EL (cell line): ENCODE measurements around the gene SEPTIN2.
"Not testable (repeated sequence)": the region's sequence is repeated elsewhere in the genome, so short reads cannot be mapped to it uniquely, and the experiment has no call there.

Experiments used
- DNase-seq: peaks from one replicate; pipeline ENCODE4 v3.0.0-alpha.2; 2016

Gene SEPTIN2

GRCh38 chr2:241315879-241316631, at the start of gene SEPTIN2:
TSS of gene SEPTIN2 (plus strand) at chr2:241315925. CDS start at chr2:241324233, 8,308 bp downstream.
- no peak for DNase-seq

- DNase-seq = no peak
These were observed 48.3 kb upstream of the SEPTIN2 start for GRCh38 chr2:241267249-241268067.

DNA sequence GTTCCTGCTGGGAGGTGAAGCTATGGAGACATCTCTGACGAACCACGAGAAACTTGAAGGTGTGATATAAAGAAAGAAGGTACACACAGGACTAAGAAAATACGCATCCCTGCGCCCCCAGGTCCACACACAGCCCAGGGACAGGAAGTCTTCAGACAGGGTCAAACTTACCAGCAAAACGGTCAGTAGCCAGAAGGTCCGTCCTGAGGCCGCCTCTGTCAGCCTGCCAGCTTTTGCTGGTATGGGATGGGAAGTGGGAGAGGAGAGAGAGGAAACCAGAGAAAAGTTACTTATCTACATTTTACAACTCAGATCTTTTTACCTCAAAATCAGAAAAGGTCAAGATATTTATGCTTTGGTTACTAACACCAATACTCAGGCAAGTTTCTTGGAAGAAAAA, 47.4 kb upstream of the SEPTIN2 start:
- no peak for DNase-seq

GRCh38 chr2:241268716-241269445, 46.8 kb upstream of the SEPTIN2 start:
- DNase-seq = peak; percentile 86

DNA sequence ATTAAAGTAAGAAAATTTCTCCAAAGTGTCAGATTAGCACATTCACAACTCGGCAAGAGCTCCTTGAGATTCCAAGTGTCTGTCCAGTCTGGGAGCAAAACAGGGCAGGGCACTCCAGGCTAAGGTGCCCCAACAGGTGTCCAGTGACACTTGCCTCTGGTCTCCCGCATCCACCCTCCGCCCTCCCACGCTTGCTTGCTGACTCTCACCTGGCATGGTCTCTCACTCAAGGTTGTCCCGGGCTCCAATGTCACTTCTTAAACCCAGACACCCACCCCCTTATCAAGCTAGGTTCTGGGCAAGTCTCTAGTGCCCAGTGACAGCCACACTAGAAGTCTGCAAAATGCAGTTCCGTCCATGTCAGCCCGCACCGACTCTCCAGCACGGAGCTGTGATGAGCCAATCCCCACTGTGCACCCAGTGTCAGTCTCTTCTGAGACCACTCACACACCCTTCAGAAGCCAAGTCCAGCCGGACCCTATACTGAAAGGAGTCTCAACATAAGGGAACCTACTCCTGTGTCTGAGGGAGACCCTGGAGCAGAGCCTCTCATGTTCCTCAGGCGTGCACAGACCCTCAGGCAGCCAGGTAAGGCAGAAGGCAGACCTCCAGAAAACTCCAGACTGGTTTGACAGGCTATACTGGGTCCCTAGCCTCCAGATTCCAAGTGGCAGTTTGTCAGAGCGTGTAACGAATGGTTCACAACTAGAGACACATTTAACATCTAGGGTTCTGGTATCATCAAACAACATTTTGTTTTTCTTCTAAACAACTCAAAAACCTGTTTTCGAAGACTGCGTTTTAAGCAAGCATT, 45.8 kb upstream of the SEPTIN2 start:
- DNase-seq = no peak

DNA sequence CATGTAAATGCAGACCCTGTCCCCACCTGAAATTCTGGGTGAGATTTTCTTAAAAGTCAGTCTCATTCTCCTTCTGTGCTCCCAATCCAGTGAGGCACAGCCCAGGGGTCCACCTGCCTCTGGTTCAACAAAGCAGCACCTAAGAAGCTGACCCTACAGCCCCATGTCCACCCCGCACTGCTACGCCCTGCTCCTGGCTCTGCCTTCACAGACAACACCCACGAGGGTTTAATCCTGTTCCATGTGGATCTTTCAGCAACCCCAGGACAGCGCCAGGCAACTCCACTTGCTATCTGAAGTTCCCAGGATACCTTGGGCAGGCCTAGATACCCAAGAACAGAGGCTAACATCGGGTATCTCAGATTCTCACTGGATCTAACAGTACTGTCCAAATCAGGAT, 45.2 kb upstream of the SEPTIN2 start:
- no peak for DNase-seq

GRCh38 chr2:241271706-241272302, 43.9 kb upstream of the SEPTIN2 start:
- DNase-seq = peak; percentile 82

DNA sequence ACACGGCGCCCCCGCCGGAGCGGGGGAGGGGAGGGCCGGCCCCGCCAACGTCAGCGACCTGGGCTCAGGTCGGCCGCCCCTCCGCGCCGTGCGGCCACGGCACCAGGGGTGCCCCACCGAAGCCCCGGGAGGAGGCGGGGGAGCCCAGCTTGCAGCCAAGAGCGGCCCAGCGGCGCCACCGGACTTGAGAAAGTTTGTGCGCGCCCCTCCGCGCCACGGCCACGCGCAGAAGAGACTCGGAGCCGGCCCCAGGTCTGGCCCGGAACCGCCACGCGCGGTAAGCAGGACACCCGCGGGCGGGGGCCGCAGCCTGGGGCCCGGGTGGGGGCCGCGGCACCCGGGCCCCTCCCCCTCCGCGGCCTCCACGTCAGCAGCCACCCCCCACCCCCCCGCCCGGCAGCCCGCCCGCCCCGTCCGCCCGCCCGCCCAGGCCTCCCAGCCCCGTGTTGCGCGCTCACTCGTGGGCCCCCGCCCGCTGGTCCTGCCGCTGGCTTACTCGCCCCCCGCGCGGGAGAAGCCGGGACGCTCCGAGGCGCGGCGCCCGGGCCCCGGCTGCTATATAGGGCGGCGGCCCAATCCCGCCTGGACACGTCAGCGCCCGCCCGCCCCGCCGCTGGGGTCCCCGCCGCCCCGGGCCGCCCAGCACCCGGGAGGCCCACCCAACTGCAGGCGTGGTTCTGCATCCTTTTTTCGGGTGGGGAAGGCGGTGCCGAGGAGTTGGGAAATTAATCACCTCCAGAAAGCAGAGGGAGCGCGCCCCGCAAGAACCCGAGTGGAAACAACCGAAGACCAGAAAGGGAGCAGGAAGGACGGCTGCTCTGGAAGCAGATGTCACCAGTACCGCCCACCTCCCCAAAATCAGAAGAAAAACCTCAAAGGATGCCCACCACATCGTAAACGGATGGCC, 43.2 kb upstream of the SEPTIN2 start:
- DNase-seq = peak; percentile 81

DNA sequence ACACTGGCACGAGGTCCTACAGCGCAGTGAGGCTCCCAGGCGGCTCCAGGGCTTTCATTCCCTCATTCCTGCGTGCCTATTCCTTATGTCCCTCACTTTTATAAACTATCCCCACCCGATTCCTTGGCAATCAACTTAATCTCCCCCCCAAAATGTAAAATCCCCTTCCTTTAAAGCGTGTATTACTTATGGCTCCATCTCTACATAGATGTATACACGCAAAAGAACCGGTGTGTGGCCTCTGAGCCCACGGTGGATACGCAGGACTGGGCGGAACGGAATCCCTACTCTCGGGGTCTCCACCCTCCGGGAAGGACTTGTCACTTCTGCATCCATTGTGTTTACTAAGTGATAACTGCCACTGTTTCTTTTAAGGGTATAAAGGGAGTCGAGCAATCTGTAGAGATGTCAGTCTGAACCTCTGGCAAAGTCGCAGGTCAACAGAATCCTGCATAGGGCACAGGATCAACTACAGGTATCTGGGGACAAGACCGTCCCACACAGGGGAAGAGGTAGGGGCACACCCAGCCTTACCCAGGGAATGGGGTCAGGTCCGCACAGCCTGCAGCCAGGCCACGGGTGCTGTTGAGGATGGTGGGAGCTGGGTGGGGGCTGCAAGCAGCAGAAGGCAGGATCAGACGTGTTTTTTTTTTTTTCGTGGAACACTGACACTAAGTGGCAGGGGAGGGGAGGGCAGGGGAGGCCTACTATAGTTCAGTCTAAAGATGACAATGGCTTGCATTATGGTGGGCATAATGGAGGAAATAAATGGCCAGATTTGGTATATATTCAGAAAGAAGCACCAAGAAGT, 42.3 kb upstream of the SEPTIN2 start:
- no peak for DNase-seq

- no peak for DNase-seq
These were observed 41.6 kb upstream of the SEPTIN2 start for GRCh38 chr2:241274127-241274526.

DNA sequence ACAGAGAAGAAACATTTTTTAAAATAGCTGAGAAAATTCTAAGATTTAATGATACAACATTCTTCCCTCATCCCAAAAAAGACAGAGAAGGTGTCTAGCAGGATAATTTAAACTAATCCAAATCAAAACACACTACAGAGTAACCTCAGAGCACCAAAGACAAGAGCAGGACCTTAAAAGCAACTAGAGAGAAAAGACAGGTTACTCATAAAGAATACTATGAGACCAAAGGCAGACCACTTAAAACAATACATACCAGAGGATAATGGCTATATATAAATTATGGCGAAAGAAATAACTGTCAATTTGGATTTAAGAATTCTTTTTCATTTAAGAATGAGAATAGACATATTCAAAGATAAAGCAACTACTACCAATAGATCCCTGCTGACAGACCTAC, 40.2 kb upstream of the SEPTIN2 start:
- DNase-seq = no peak

DNA sequence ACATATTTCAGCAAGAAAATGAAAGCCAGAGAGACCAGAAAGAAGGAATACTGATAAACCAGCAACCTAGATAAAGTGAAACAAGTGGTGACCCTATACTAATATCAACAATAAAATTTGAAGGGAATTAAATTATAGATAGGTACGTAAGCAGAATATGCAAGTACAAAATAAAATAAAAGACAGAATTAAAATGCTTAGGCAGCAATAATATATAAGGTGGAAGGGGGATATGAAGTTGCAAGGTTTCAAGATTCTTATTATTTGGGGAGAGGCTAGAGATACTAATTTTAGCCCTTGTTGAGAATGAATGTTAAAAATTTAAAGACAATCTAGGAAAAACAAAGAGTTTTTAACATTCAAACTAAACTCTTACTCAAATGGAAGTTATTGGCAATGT, 39.8 kb upstream of the SEPTIN2 start:
- no peak for DNase-seq

- not testable (repeated sequence) for DNase-seq
These were observed 37.4 kb upstream of the SEPTIN2 start for GRCh38 chr2:241278306-241278705.

DNA sequence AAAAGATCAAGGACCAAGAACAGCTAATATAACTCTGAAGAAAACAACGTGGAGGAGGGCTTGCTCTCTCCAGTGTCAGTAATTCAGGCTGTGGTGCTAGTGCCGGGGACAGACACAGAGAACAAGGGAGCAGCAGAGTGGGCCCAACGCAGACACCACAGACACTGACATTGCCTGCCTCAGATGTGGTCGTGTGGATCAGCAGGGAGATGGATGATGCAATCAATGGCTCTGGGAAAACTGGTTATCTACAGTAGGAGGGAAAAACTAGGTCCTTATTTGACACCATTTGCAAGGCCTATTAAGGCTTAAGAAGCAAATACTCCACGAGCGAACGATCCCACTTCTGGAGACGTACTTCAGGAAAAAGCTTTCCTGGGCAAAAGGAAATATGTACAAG, 36.3 kb upstream of the SEPTIN2 start:
- DNase-seq = no peak

DNA sequence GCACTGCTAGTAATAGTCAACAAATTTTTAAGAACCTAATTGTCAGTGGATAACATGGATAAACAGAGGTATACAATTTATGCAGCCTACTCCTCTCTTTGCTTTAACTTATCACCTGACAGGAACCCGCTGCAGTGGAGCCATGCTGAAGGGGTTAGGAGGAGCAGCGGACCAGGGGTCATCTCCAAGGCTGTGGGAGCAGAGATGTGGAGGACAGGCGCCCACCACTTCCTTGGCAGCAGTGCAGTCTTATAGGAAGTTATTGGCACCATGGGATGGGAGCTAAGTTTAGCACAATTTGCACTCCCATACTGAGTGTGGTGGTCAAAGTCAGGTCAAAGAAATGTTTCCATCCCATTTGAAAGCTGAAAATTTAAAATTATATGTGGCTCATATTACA, 35.9 kb upstream of the SEPTIN2 start:
- no peak for DNase-seq

GRCh38 chr2:241280291-241280690, 35.4 kb upstream of the SEPTIN2 start:
- no peak for DNase-seq

- no peak for DNase-seq
These were observed 33.2 kb upstream of the SEPTIN2 start for GRCh38 chr2:241282555-241282954.

- DNase-seq = no peak
These were observed 30.1 kb upstream of the SEPTIN2 start for GRCh38 chr2:241285596-241285995.

GRCh38 chr2:241286348-241287090, 29.2 kb upstream of the SEPTIN2 start:
- DNase-seq = no peak
